Measurements from ENCODE around the gene RAB31.

DNA sequence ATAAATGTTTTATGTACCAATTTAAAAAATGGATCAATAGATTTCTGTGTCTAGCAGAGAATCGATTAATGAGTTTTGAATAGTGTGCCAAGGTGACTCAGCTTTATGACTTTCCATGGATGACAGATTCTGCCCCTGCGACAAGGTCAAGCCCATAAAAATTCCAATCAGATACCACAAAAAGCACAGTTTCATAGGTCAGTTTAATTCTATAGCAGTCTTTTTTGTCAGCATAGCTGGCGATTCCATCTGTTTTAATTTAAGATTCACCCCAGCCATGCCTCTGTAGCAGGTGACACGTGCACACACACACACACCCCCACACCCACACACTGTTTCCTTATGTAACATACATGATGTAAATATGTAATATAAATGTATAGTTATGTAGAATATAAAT, 28.9 kb downstream of the RAB31 start:
- TF ChIP-seq POLR2AphosphoS5 (IDR thresholded peaks at IDR 0.05; ENCODE audit: borderline replicate concordance, low read depth, low read length) (no peak), EZH2 (IDR thresholded peaks at IDR 0.05) (no peak)
